ENCODE measurements around the gene BTBD1.

Gene BTBD1

GRCh38 chr15:82992436-82992998, 74.5 kb downstream of the BTBD1 start:
- DNase-seq (ENCODE audit: low read depth) = no peak

- DNase-seq (ENCODE audit: low read depth) = no peak
These were observed 80.6 kb downstream of the BTBD1 start for GRCh38 chr15:82986442-82986780.

- DNase-seq (ENCODE audit: low read depth) = peak; percentile 90
These were observed 81.2 kb downstream of the BTBD1 start, which contains the start of gene RAMAC for GRCh38 chr15:82985688-82986441. TSS of gene RAMAC (plus strand) at chr15:82986210. CDS start at chr15:82989019, 2,809 bp downstream.

- no peak for DNase-seq (ENCODE audit: low read depth)
These were observed 86.1 kb downstream of the BTBD1 start for GRCh38 chr15:82980981-82981380.

GRCh38 chr15:82979726-82980125, 87.3 kb downstream of the BTBD1 start:
- DNase-seq (ENCODE audit: low read depth) = no peak

GRCh38 chr15:82978438-82978837, 88.6 kb downstream of the BTBD1 start:
- DNase-seq (ENCODE audit: low read depth) = no peak

GRCh38 chr15:82977076-82977475, 90.0 kb downstream of the BTBD1 start:
- DNase-seq (ENCODE audit: low read depth) = no peak

- no peak for DNase-seq (ENCODE audit: low read depth)
These were observed 94.1 kb downstream of the BTBD1 start for GRCh38 chr15:82972990-82973389.

- no peak for DNase-seq (ENCODE audit: low read depth)
These were observed 95.7 kb downstream of the BTBD1 start for GRCh38 chr15:82971218-82971984.

GRCh38 chr15:82970696-82971095, 96.4 kb downstream of the BTBD1 start:
- no peak for DNase-seq (ENCODE audit: low read depth)

GRCh38 chr15:82970078-82970686, 96.9 kb downstream of the BTBD1 start:
- DNase-seq (ENCODE audit: low read depth) = no peak

- no peak for DNase-seq (ENCODE audit: low read depth)
These were observed 97.7 kb downstream of the BTBD1 start for GRCh38 chr15:82969353-82969752.

- DNase-seq (ENCODE audit: low read depth) = no peak
These were observed 99.0 kb downstream of the BTBD1 start for GRCh38 chr15:82968066-82968465.

- DNase-seq (ENCODE audit: low read depth) = no peak
These were observed 100.4 kb downstream of the BTBD1 start for GRCh38 chr15:82966671-82967071.

All from activated gamma-delta T cell treated with anti-CD3 and anti-CD28 coated beads, Interleukin-2, amount 50 U/mL, for 16 hours (primary cell).